Measurements from ENCODE around the gene MSI2. TPM values are rescaled to one million over a fixed set of nuclear protein-coding genes. Genes with fewer than 3 reads are reported as not detected.
"Not testable (repeated sequence)": the region's sequence is repeated elsewhere in the genome, so short reads cannot be mapped to it uniquely, and the experiment has no call there.

MSI2 gene
- total and polyA plus RNA-seq, 2 experiments from 2014 or later: 15.7 to 76.4 TPM

DNA sequence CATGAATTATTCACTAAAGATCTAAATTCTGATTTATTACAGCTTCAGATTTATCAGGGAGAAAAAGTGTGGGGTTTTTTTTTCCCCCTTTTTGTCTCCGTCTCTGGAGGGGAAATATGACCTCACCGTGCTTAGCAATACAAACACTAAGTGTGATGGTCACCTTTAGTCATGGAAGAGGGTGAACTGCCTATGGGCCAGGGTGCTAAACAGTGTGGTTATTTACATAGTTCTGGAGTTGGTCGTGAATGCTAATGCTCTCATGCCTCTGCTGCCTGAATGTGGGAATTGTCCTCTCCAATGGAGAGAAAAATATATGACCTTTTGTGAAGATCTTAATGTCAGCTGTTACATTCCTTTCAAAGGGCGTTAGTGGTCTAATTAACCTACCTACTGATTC lies 44.8 kb upstream of the MSI2 start:
- TF ChIP-seq, protein P1, sequence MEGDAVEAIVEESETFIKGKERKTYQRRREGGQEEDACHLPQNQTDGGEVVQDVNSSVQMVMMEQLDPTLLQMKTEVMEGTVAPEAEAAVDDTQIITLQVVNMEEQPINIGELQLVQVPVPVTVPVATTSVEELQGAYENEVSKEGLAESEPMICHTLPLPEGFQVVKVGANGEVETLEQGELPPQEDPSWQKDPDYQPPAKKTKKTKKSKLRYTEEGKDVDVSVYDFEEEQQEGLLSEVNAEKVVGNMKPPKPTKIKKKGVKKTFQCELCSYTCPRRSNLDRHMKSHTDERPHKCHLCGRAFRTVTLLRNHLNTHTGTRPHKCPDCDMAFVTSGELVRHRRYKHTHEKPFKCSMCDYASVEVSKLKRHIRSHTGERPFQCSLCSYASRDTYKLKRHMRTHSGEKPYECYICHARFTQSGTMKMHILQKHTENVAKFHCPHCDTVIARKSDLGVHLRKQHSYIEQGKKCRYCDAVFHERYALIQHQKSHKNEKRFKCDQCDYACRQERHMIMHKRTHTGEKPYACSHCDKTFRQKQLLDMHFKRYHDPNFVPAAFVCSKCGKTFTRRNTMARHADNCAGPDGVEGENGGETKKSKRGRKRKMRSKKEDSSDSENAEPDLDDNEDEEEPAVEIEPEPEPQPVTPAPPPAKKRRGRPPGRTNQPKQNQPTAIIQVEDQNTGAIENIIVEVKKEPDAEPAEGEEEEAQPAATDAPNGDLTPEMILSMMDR (IDR thresholded peaks at IDR 0.05; ENCODE audit: low read depth, low read length): no peak
- H3K27ac ChIP-seq: no peak overlapping the region

DNA sequence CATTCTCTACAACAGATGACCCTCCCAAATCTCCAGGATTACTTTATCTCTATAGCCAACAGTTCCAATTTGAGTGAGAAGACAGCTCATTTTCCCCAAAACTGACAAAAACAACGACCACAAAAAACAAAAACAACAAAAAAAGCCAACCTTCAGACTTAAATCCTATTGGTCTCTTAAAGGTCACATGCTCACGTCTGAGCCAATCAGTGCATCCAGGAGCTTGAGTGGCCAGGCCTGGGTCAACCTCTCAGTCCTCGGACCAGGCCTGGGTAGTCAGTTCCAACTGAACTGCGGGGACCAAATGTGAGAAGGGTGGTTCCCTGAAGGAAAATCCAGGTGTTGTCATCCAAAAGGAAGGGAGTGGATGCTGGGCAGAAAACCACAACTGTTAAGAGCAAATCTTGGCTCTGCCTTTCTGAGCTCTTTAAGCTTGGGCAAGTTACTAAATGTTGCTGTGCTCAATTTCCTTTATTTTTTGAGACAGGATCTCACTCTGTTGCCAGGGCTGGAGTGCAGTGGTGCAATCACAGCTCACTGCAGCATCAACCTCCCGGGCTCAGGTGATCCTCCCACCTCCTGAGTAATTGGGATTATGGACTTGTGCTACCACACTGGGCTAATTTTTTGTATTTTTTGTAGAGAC lies 43.0 kb upstream of the MSI2 start:
- no peaks in the 10 kb centered on the region for H3K9me3 ChIP-seq (ENCODE audit: low read depth)
- no peaks in the 10 kb centered on the region for H3K27me3 ChIP-seq
- TF ChIP-seq, protein P1 (IDR thresholded peaks at IDR 0.05; ENCODE audit: low read depth, low read length): no peak
- no peaks in the 10 kb centered on the region for H3K36me3 ChIP-seq
- no peak for DNase-seq (ENCODE audit: low read depth in 1 of 2, low spot score in 1 of 2)
- H3K4me1 ChIP-seq (ENCODE audit: low read depth): no peaks in the 10 kb centered on the region
- H3K4me3 ChIP-seq: no peak overlapping the region
- no peak overlapping the region for H3K27ac ChIP-seq

More for the DNA sequence above, 44.8 kb upstream of the MSI2 start:
- no peaks in the 10 kb centered on the region for H3K4me1 ChIP-seq (ENCODE audit: low read depth)
- DNase-seq (ENCODE audit: low read depth in 1 of 2, low spot score in 1 of 2): no peak
- no peak overlapping the region for H3K4me3 ChIP-seq
- no peaks in the 10 kb centered on the region for H3K36me3 ChIP-seq
- H3K27me3 ChIP-seq: no peaks in the 10 kb centered on the region
- H3K9me3 ChIP-seq (ENCODE audit: low read depth): no peaks in the 10 kb centered on the region

DNA sequence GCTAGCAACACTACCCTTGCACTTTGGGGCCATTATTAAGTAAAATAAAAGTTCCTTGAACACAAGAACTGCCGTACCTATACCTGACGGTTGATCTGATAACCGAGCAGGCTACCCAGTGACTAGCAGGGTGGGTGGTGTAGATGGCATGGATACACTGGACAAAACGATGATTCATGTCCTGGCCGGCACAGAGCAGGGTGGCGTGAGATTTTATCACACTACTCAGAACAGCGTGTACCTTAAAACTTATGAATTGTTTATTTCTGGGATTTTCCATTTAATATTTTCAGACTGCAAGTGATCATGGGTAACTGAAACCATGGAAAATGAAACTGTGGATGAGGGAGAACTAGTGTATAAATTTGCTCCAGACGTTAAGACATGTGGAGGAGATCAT lies 41.0 kb upstream of the MSI2 start:
- H3K4me3 ChIP-seq: no peak overlapping the region
- peak in 1 of 2 donors; percentile 4 for DNase-seq (ENCODE audit: low read depth in 1 of 2, low spot score in 1 of 2)
- TF ChIP-seq, protein P1 (IDR thresholded peaks at IDR 0.05; ENCODE audit: low read depth, low read length): no peak
- H3K4me1 ChIP-seq (ENCODE audit: low read depth): no peaks in the 10 kb centered on the region
- no peaks in the 10 kb centered on the region for H3K9me3 ChIP-seq (ENCODE audit: low read depth)
- H3K27ac ChIP-seq: no peak overlapping the region
- no peaks in the 10 kb centered on the region for H3K27me3 ChIP-seq
- H3K36me3 ChIP-seq: no peaks in the 10 kb centered on the region

DNA sequence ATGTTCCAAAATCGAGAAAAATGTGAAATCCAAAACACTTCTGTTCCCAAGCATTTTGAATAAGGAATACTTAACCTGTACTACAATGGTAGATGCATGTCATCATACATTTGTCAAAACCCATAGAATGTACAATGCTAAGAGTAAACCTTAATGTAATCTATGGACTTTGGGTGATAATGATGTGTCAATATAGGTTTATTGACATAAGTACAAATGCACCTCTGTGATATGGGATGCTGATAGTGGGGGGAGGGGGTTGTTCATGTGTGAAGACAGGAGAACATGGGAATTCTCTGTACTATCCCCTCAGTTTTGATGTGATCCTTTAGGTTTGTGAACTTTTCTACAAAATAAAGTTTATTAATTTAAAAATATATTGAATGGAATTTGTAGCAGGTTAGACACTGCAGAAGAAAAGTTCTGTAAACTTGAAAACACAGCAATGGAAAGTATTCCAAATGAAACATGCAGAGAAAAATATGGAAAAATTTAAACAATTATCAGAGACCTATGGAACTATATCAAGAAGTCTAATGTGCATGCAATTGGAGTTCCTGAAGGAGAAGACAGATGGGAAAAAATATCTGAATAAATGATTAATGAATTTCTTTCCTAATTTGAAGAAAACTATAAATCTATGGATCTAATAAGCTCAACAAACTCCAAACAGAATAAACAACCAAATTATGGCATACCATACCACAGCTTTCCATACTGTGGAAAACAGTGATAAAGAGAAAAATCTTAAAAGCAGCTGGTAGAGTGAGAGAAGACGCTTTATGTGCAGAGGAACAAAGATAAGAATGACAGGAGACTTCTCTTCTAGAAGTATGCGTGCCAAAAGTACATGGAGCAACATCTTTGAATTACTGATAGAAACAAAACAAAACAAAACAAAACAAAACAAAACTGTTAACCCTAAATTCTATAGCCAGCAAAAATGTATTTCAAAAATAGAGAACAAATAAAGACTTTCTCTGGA lies 34.7 kb upstream of the MSI2 start:
- H3K36me3 ChIP-seq: no peaks in the 10 kb centered on the region
- H3K4me1 ChIP-seq (ENCODE audit: low read depth): no peaks in the 10 kb centered on the region
- H3K4me3 ChIP-seq: no peak overlapping the region
- TF ChIP-seq, protein P1 (IDR thresholded peaks at IDR 0.05; ENCODE audit: low read depth, low read length): no peak
- H3K27ac ChIP-seq: no peak overlapping the region
- H3K9me3 ChIP-seq (ENCODE audit: low read depth): no peaks in the 10 kb centered on the region
- no peak for DNase-seq (ENCODE audit: low read depth in 1 of 2, low spot score in 1 of 2)
- no peaks in the 10 kb centered on the region for H3K27me3 ChIP-seq

DNA sequence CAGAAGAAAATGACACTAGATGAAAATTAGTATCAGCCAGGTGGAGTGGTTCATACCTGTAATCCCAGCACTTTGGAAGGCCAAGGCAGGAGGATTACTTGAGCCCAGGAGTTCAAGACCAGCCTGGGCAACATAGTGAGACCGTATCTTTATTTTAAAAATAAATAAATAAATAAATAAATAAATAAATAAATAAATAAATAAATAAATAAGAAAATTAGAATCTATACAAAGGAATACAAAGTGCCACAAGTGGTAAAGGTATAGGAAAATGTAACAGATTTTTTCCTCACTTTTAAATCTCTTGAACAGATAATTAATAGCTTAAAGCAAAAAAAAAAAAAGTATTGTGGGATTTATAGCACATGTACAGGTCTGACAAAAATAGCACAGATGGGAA lies 33.9 kb upstream of the MSI2 start:
- not testable (repeated sequence) for DNase-seq (ENCODE audit: low read depth in 1 of 2, low spot score in 1 of 2); H3K27me3 ChIP-seq; H3K36me3 ChIP-seq; H3K4me3 ChIP-seq; H3K4me1 ChIP-seq (ENCODE audit: low read depth); H3K9me3 ChIP-seq (ENCODE audit: low read depth); H3K27ac ChIP-seq

DNA sequence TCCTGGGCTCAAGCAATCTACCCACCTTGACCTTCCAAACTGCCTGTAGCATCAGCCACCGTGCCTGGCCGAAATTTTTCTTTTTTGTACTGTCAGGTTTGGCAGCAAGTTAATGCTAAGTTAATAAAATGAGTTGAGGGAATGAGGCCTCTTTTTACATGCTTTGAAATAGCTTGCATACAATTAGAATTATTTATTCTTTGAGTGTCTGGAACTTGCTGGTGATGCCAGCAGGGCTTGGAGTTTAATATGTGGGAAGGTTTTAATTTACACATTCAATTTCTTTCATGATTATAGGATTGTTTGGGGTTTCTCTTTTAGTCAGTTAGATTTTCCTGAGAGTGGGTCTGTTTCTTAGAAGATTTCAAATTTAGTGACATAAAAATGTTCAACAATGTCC lies 31.2 kb upstream of the MSI2 start:
- no peaks in the 10 kb centered on the region for H3K4me1 ChIP-seq (ENCODE audit: low read depth)
- no peak overlapping the region for H3K4me3 ChIP-seq
- no peaks in the 10 kb centered on the region for H3K9me3 ChIP-seq (ENCODE audit: low read depth)
- H3K27ac ChIP-seq: no peak overlapping the region
- no peak for DNase-seq (ENCODE audit: low read depth in 1 of 2, low spot score in 1 of 2)
- TF ChIP-seq, protein P1 (IDR thresholded peaks at IDR 0.05; ENCODE audit: low read depth, low read length): no peak
- no peaks in the 10 kb centered on the region for H3K36me3 ChIP-seq
- no peaks in the 10 kb centered on the region for H3K27me3 ChIP-seq
